MM.1S (cell line): ENCODE measurements around the gene FAP.

Source experiments
- CTCF ChIP-seq: fragments of 300-600 bp; sonication (generic); IDR thresholded peaks from 2 replicates; pipeline ENCODE4 v1.5.1; 2016; ENCODE audit warnings: antibody characterized with exemption, low read length, mixed read lengths
- EZH2 ChIP-seq: fragments of 300-600 bp; sonication (generic); optimal IDR thresholded peaks from 2 replicates; pipeline ENCODE3; 2017; ENCODE audit warnings: low read depth, mild to moderate bottlenecking, antibody characterized with exemption, low read length, mixed read lengths

GRCh38 chr2:162174746-162175145, 68.5 kb downstream of the FAP start:
- no peak for TF ChIP-seq CTCF
- TF ChIP-seq EZH2, result no peak
